Naive thymus-derived CD4-positive, alpha-beta T cell (primary cell): ENCODE measurements around the gene TMEM50B. TPM values are rescaled to one million over a fixed set of nuclear protein-coding genes. Genes with fewer than 3 reads are reported as not detected.

Source experiments
- ATAC-seq: fragments of 150-1000 bp; cut with Tn5 transposase; 2 replicates; pipeline ENCODE4 v1.10.0; 2021; ENCODE audit warnings: mild to moderate bottlenecking, moderate library complexity
- CTCF ChIA-PET: fragments of 350-600 bp; sonication (Branson Sonifier 250); formaldehyde crosslinking; loops from one replicate; lab custom pipeline; 2021; ENCODE audit warnings: antibody characterized with exemption; lab: Charles Lee
- POLR2A ChIA-PET: fragments of 350-600 bp; sonication (Branson Sonifier 250); formaldehyde crosslinking; loops from one replicate; lab custom pipeline; 2021; ENCODE audit warnings: antibody characterized with exemption, inconsistent platforms; lab: Charles Lee
- DNase-seq, 9 donors: peaks; one replicate each; pipeline versions ENCODE4 v3.0.0 to v3.0.0-alpha.2; 2020 to 2022; ENCODE audit warnings: mixed read lengths in 1 of 9
- H3K27ac ChIP-seq: one replicate; pipeline ENCODE4 v1.7.0; 2013; ENCODE audit warnings: mild to moderate bottlenecking, low read depth, low read length, moderate library complexity
- H3K27me3 ChIP-seq, 2 donors: one replicate each; pipeline ENCODE4 v1.7.0; 2013; ENCODE audit warnings: low read length in 2 of 2, mild to moderate bottlenecking in 2 of 2, moderate library complexity in 2 of 2; ENCODE audit not compliant: control insufficient read depth in 2 of 2, insufficient read depth in 2 of 2
- H3K36me3 ChIP-seq, 3 experiments: 1 replicate in 2 of 3; 2 replicates in 1 of 3; pipeline ENCODE4 v1.7.0; 2013; ENCODE audit warnings: low read length in 3 of 3, mild to moderate bottlenecking in 3 of 3, moderate library complexity in 1 of 3; ENCODE audit not compliant: insufficient read depth in 3 of 3, control insufficient read depth in 2 of 3
- H3K4me1 ChIP-seq, 2 donors: one replicate each; pipeline ENCODE4 v1.7.0; 2013; ENCODE audit warnings: low read length in 2 of 2, mild to moderate bottlenecking in 2 of 2, moderate library complexity in 1 of 2; ENCODE audit not compliant: control insufficient read depth in 2 of 2, insufficient read depth in 2 of 2
- H3K4me3 ChIP-seq: 2 replicates; pipeline ENCODE4 v1.7.0; 2013; ENCODE audit warnings: mild to moderate bottlenecking, low read length
- H3K9me3 ChIP-seq, 3 experiments: 1 replicate in 2 of 3; 2 replicates in 1 of 3; pipeline ENCODE4 v1.7.0; 2013; ENCODE audit warnings: low read length in 3 of 3; ENCODE audit not compliant: control insufficient read depth in 2 of 3
- H3K27ac Mint-ChIP-seq, 9 donors: one replicate each; pipeline ENCODE4 v1.8.0; 2020 to 2022; ENCODE audit warnings: mixed read lengths in 9 of 9, mild to moderate bottlenecking in 8 of 9, moderate library complexity in 5 of 9, inconsistent platforms in 2 of 9
- H3K27me3 Mint-ChIP-seq, 5 donors: one replicate each; pipeline ENCODE4 v1.8.0; 2021 to 2022; ENCODE audit warnings: mixed read lengths in 5 of 5, mild to moderate bottlenecking in 1 of 5
- H3K36me3 Mint-ChIP-seq, 5 donors: one replicate each; pipeline ENCODE4 v1.8.0; 2020 to 2022; ENCODE audit warnings: mixed read lengths in 5 of 5, mild to moderate bottlenecking in 3 of 5, inconsistent platforms in 1 of 5
- H3K4me1 Mint-ChIP-seq, 7 donors: one replicate each; pipeline ENCODE4 v1.8.0; 2020 to 2022; ENCODE audit warnings: mixed read lengths in 7 of 7, mild to moderate bottlenecking in 3 of 7, inconsistent platforms in 1 of 7
- H3K4me3 Mint-ChIP-seq, 10 donors: one replicate each; pipeline ENCODE4 v1.8.0; 2020 to 2022; ENCODE audit warnings: mild to moderate bottlenecking in 10 of 10, mixed read lengths in 10 of 10, moderate library complexity in 6 of 10, inconsistent platforms in 2 of 10
- H3K9me3 Mint-ChIP-seq, 11 donors: one replicate each; pipeline ENCODE4 v1.8.0; 2020 to 2022; ENCODE audit warnings: mixed read lengths in 11 of 11, mild to moderate bottlenecking in 4 of 11, inconsistent platforms in 1 of 11, moderate library complexity in 1 of 11
- intact Hi-C, 2 donors: fragments of 100-400 bp; cut with micrococcal nuclease; formaldehyde crosslinking; loops; one replicate each; pipeline ENCODE4 v1.15.1; 2023
- polyA plus RNA-seq, 2 donors: library from polyadenylated mRNA; unstranded; fragments of 300-500 nt; fragmentation: Illumina TruSeq; gene quantifications; one replicate each; pipeline ENCODE4 v1.2.3, GENCODE V29; 2021
- total RNA-seq, 6 experiments: library from RNA in 5 of 6; stranded (reverse) in 5 of 6; gene quantifications; 1 replicate in 5 of 6; 2 replicates in 1 of 6; pipeline ENCODE4 v1.2.3 and lab custom pipeline; 2021 to 2026

Gene TMEM50B
- total and polyA plus RNA-seq, 7 experiments from 2014 or later, result 37.0 to 108 (median 46.5) TPM

DNA sequence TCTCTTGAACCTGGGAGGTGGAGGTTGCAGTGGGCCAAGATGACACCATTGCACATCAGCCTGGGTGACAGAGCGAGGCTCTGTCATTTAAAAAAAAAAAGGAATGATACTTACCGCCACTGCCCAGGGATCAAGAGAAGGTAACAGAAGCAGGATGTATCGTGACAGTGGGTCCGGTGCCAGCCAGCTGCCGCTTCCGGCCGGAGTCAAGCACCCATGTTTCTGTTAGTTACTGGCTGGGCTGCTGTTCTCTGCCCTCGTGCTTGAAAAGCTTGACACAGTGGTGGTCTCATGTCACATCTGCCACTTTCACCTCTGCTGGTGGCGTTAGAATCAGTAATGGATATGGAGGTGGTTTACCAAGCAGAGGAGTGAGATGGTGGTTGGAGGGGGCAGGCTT, 55.6 kb downstream of the TMEM50B start:
- peaks cover 0 to 2% (median 0%) of the 10 kb centered on the region in 11 donors for H3K9me3 Mint-ChIP-seq
- ChIA-PET CTCF (no interaction called here), POLR2A (interaction anchor here (0.8 kb wide), 1 partner anchor 62 kb away, joined by 3 read pairs; no protein-coding TSS in a partner anchor)
- Histone ChIP-seq H3K9me3 (no peaks in the 10 kb centered on the region), H3K4me1 (no peaks in the 10 kb centered on the region), H3K36me3 (peaks cover 0 to 74% (median 20%) of the 10 kb centered on the region in 3 experiments), H3K27me3 (no peaks in the 10 kb centered on the region), H3K27ac (no peak overlapping the region), H3K4me3 (no peak overlapping the region)
- DNase-seq, result no peak
- peaks cover 7 to 51% (median 14%) of the 10 kb centered on the region in 5 donors for H3K36me3 Mint-ChIP-seq
- intact Hi-C loops, result no loop called here
- no peak for ATAC-seq
- no peaks in the 10 kb centered on the region for H3K27me3 Mint-ChIP-seq
- H3K4me3 Mint-ChIP-seq, result no peak overlapping the region
- peaks cover 0 to 10% (median 5%) of the 10 kb centered on the region in 7 donors for H3K4me1 Mint-ChIP-seq
- peak overlapping the region in 2 of 9 donors; percentile 36 for H3K27ac Mint-ChIP-seq

DNA sequence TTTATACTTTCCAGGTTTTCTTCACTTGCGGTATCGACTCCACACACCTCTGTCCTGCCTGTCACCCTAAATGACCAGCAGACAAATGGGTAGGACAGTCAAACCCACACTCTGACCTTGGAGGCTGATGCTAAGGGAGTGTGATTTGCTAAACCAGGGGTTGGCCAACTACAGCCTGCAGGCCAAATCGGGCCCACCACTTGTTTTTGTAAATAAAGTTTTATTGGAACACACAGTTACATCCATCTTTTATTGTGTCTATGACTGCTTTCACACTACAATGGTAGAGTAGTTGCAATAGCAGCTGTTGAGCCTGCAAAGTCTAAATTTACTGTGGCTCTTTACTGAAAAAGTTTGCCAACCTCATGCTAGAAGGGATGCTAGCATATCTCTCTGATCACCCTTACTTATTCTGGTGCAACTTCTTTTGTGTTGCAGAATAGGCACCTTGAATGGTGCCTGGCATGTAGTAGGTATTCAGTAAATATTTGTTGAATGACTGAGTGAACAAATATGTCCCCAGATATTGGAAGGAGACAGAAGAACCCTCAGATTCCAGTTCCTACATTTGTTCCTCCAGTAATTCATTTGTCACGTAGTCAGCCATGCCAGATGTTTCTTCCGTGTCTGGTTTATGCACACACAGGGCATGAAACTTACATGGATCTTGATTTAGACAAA, 57.9 kb downstream of the TMEM50B start:
- DNase-seq (no peak), ATAC-seq (no peak)
- Mint-ChIP-seq H3K36me3 (peaks cover 7 to 47% (median 14%) of the 10 kb centered on the region in 5 donors), H3K4me1 (peaks cover 2 to 9% (median 4%) of the 10 kb centered on the region in 7 donors), H3K9me3 (no peaks in the 10 kb centered on the region), H3K27me3 (peaks cover 0 to 3% (median 0%) of the 10 kb centered on the region in 5 donors), H3K4me3 (no peak overlapping the region), H3K27ac (peak overlapping the region in 4 of 9 donors; percentile 21 to 50 (median 34))
- H3K4me3 ChIP-seq, result no peak overlapping the region
- peaks cover 0 to 57% (median 16%) of the 10 kb centered on the region in 3 experiments for H3K36me3 ChIP-seq
- POLR2A ChIA-PET, result no interaction called here
- H3K27me3 ChIP-seq, result no peaks in the 10 kb centered on the region
- CTCF ChIA-PET, result no interaction called here
- H3K4me1 ChIP-seq, result no peaks in the 10 kb centered on the region
- no peaks in the 10 kb centered on the region for H3K9me3 ChIP-seq
- no peak overlapping the region for H3K27ac ChIP-seq
- intact Hi-C loops, result no loop called here

DNA sequence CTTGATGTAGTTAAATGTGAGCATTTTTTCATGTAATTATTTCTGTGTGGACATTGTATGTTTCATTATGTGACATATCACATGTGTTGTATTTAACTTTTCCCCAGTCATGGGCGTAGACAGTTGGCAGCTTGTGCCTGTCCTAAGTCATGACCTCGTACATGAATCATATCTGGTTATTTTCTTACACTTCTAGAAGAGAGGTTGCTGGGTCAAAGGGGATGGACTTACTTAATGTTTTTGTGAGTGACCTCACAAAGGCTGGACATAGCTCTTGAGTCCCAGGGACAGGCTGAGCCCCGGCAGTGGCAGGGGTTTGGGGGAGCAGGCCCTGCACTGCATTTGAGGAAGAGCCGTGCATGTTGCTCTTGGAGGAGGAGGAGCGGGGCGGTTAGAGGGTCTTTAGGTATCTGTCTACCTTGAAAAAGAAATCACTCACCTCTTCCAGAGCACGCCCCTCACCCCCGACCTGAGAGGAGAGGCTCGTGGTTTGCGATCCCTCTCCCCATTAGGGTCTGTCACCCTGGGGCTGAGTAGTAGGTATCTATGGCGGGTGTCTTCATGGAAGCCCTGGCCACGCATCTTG, 60.1 kb downstream of the TMEM50B start:
- DNase-seq (no peak), ATAC-seq (no peak)
- H3K4me1 ChIP-seq, result peaks cover 0 to 2% of the 10 kb centered on the region in 2 donors
- POLR2A ChIA-PET, result interaction anchor here (0.6 kb wide), 1 partner anchor 25 kb away, joined by 3 read pairs; no protein-coding TSS in a partner anchor
- H3K36me3 ChIP-seq, result peaks cover 0 to 62% (median 11%) of the 10 kb centered on the region in 3 experiments
- intact Hi-C loops, result loop anchor here in 1 of 2 donors (5.0 kb wide), 1 partner anchor 37 kb away; no protein-coding TSS in a partner anchor
- H3K4me1 Mint-ChIP-seq, result peaks cover 2 to 17% (median 13%) of the 10 kb centered on the region in 7 donors
- H3K27me3 ChIP-seq, result no peaks in the 10 kb centered on the region
- peaks cover 0 to 5% (median 0%) of the 10 kb centered on the region in 5 donors for H3K27me3 Mint-ChIP-seq
- peak overlapping the region in 3 of 9 donors; percentile 28 to 64 (median 62) for H3K27ac Mint-ChIP-seq
- no peak overlapping the region for H3K4me3 ChIP-seq
- H3K4me3 Mint-ChIP-seq, result no peak overlapping the region
- H3K36me3 Mint-ChIP-seq, result peaks cover 9 to 46% (median 16%) of the 10 kb centered on the region in 5 donors
- H3K9me3 Mint-ChIP-seq, result no peaks in the 10 kb centered on the region
- CTCF ChIA-PET, result no interaction called here
- no peaks in the 10 kb centered on the region for H3K9me3 ChIP-seq
- H3K27ac ChIP-seq, result no peak overlapping the region

DNA sequence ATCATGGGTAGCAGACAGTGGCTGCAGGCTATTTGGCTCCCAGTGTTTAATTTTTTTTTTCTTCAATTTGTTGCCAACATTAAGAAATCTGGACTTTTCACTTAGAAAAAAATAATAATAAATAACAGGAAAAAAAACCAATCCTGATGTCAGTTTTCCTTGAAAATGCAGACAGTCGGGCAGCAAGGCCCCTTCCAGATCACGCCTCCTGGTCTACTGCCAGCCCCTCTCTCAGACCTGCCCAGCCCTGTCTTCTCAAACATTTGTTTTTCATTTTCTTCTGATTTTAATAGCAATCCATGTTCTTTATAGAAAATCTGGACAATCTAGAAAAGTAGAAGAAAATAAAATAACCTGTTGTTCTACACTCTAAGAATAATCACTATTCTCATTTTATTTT, 61.1 kb downstream of the TMEM50B start:
- H3K27ac ChIP-seq, result no peak overlapping the region
- peaks cover 2 to 23% (median 17%) of the 10 kb centered on the region in 7 donors for H3K4me1 Mint-ChIP-seq
- H3K36me3 Mint-ChIP-seq, result peaks cover 9 to 42% (median 16%) of the 10 kb centered on the region in 5 donors
- no peaks in the 10 kb centered on the region for H3K9me3 ChIP-seq
- peak overlapping the region in 5 of 9 donors; percentile 53 to 76 (median 67) for H3K27ac Mint-ChIP-seq
- peaks cover 0 to 4% of the 10 kb centered on the region in 2 donors for H3K4me1 ChIP-seq
- no peaks in the 10 kb centered on the region for H3K9me3 Mint-ChIP-seq
- CTCF ChIA-PET, result interaction anchor here (1.5 kb wide), 1 partner anchor 58 kb away, joined by 3 read pairs; no protein-coding TSS in a partner anchor
- POLR2A ChIA-PET, result no interaction called here
- H3K36me3 ChIP-seq, result peaks cover 0 to 54% (median 11%) of the 10 kb centered on the region in 3 experiments
- peaks cover 0 to 5% (median 0%) of the 10 kb centered on the region in 5 donors for H3K27me3 Mint-ChIP-seq
- no peak overlapping the region for H3K4me3 ChIP-seq
- H3K27me3 ChIP-seq, result no peaks in the 10 kb centered on the region
- H3K4me3 Mint-ChIP-seq, result no peak overlapping the region
- no peak for ATAC-seq
- intact Hi-C loops, result loop anchor here in 1 of 2 donors (5.0 kb wide), 1 partner anchor 36 kb away; no protein-coding TSS in a partner anchor
- no peak for DNase-seq

DNA sequence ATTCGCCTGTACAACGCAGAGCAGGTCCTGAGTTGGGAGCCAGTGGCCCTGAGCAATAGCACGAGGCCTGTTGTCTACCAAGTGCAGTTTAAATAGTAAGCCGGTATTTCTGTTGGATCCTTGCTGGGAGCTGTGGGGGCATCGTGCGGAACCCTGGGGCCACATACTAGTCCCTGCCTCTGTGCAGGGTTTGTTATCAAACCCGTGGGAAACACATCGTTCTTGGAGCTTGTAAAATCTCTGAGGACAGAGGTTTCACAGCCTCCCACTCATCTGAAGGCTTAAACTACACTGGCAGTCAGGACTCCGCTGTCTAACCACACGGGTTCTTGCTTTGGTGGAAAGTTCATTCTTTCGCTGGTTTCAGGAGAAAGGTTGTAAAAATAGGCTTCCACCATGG, 64.8 kb downstream of the TMEM50B start:
- Histone ChIP-seq H3K27me3 (no peaks in the 10 kb centered on the region), H3K9me3 (no peaks in the 10 kb centered on the region), H3K4me3 (no peak overlapping the region), H3K4me1 (peaks cover 0 to 14% of the 10 kb centered on the region in 2 donors), H3K36me3 (peaks cover 0 to 47% (median 5%) of the 10 kb centered on the region in 3 experiments), H3K27ac (no peak overlapping the region)
- no peaks in the 10 kb centered on the region for H3K9me3 Mint-ChIP-seq
- intact Hi-C loops, result loop anchor here in 1 of 2 donors (5.0 kb wide), 1 partner anchor 33 kb away; no protein-coding TSS in a partner anchor
- no peak for ATAC-seq
- peak overlapping the region in 8 of 9 donors; percentile 51 to 83 (median 70) for H3K27ac Mint-ChIP-seq
- ChIA-PET POLR2A (interaction anchor here (1.3 to 2.8 kb wide), 2 partner anchors 11 to 53 kb away, joined by 3 to 9 read pairs; partner anchors contain the start of gene IFNGR2), CTCF (no interaction called here)
- DNase-seq, result no peak
- peaks cover 0 to 8% (median 0%) of the 10 kb centered on the region in 5 donors for H3K27me3 Mint-ChIP-seq
- H3K4me3 Mint-ChIP-seq, result peak overlapping the region in 3 of 10 donors; percentile 13 to 55 (median 33)
- peaks cover 19 to 54% (median 42%) of the 10 kb centered on the region in 7 donors for H3K4me1 Mint-ChIP-seq
- H3K36me3 Mint-ChIP-seq, result peaks cover 6 to 28% (median 9%) of the 10 kb centered on the region in 5 donors

DNA sequence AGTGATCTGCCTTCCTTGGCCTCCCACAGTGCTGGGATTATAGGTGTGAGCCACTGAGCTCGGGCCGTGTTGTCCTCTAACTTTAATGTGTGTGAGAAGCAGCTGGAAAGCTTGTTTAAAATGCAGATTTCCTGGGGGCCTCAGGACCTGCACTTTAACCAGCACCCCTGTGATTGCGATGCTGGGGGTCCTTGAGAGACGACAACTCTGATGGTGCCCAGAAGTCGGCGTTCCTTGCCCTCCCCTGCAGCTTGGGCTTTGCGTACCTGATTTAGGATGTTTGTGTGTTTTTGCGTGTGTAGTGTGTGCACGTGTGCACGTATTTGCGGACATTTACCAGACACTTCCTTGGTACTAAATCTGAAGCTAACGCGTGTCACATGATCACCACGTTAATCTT, 65.7 kb downstream of the TMEM50B start:
- no peaks in the 10 kb centered on the region for H3K9me3 Mint-ChIP-seq
- POLR2A ChIA-PET, result interaction anchor here (1.3 to 2.8 kb wide), 2 partner anchors 10 to 52 kb away, joined by 3 to 9 read pairs; partner anchors contain the start of gene IFNGR2
- no peaks in the 10 kb centered on the region for H3K27me3 ChIP-seq
- CTCF ChIA-PET, result interaction anchor here (0.6 kb wide), 1 partner anchor 40 kb away, joined by 5 read pairs; no protein-coding TSS in a partner anchor
- no peak for DNase-seq
- ATAC-seq, result no peak
- H3K4me3 Mint-ChIP-seq, result peak overlapping the region in 2 of 10 donors; percentile 66 to 70
- no peak overlapping the region for H3K27ac ChIP-seq
- peaks cover 0 to 14% of the 10 kb centered on the region in 2 donors for H3K4me1 ChIP-seq
- intact Hi-C loops, result no loop called here
- peak overlapping the region in 5 of 9 donors; percentile 53 to 86 (median 71) for H3K27ac Mint-ChIP-seq
- peaks cover 0 to 14% (median 0%) of the 10 kb centered on the region in 5 donors for H3K27me3 Mint-ChIP-seq
- H3K4me3 ChIP-seq, result no peak overlapping the region
- H3K36me3 ChIP-seq, result peaks cover 0 to 39% (median 5%) of the 10 kb centered on the region in 3 experiments
- H3K4me1 Mint-ChIP-seq, result peaks cover 19 to 60% (median 50%) of the 10 kb centered on the region in 7 donors
- H3K9me3 ChIP-seq, result no peaks in the 10 kb centered on the region
- peaks cover 3 to 25% (median 6%) of the 10 kb centered on the region in 5 donors for H3K36me3 Mint-ChIP-seq
